Memory B cell (primary cell): Measurements from ENCODE around the gene RMND5B.

Experiments
- ATAC-seq: fragments of 150-1000 bp; cut with Tn5 transposase; 2 replicates; pipeline ENCODE4 v1.10.0; 2021; ENCODE audit warnings: low read depth, mild to moderate bottlenecking, moderate library complexity
- DNase-seq, 2 donors: peaks; one replicate each; pipeline ENCODE4 v3.0.0; 2022; ENCODE audit warnings: low spot score in 2 of 2
- H3K27ac Mint-ChIP-seq: one replicate; pipeline ENCODE4 v1.8.0; 2022; ENCODE audit warnings: mild to moderate bottlenecking, moderate library complexity, mixed read lengths
- H3K27me3 Mint-ChIP-seq: one replicate; pipeline ENCODE4 v1.8.0; 2022; ENCODE audit warnings: mixed read lengths
- H3K36me3 Mint-ChIP-seq: one replicate; pipeline ENCODE4 v1.8.0; 2022; ENCODE audit warnings: mild to moderate bottlenecking, mixed read lengths
- H3K4me1 Mint-ChIP-seq: one replicate; pipeline ENCODE4 v1.8.0; 2022; ENCODE audit warnings: mixed read lengths
- H3K4me3 Mint-ChIP-seq: one replicate; pipeline ENCODE4 v1.8.0; 2022; ENCODE audit warnings: mild to moderate bottlenecking, moderate library complexity, mixed read lengths
- H3K9me3 Mint-ChIP-seq: one replicate; pipeline ENCODE4 v1.8.0; 2022; ENCODE audit warnings: mixed read lengths

Gene RMND5B

GRCh38 chr5:178106556-178107239, 24.1 kb upstream of the RMND5B start:
- Mint-ChIP-seq H3K4me1 (peaks cover 17% of the 10 kb centered on the region), H3K27ac (no peak overlapping the region), H3K9me3 (no peaks in the 10 kb centered on the region), H3K36me3 (no peaks in the 10 kb centered on the region), H3K4me3 (no peak overlapping the region), H3K27me3 (no peaks in the 10 kb centered on the region)
- no peak for DNase-seq
- peak; percentile 41 for ATAC-seq

- H3K36me3 Mint-ChIP-seq: no peaks in the 10 kb centered on the region
- H3K4me3 Mint-ChIP-seq: no peak overlapping the region
- no peaks in the 10 kb centered on the region for H3K27me3 Mint-ChIP-seq
- H3K4me1 Mint-ChIP-seq: peaks cover 20% of the 10 kb centered on the region
- H3K9me3 Mint-ChIP-seq: no peaks in the 10 kb centered on the region
- no peak for ATAC-seq
- no peak overlapping the region for H3K27ac Mint-ChIP-seq
- no peak for DNase-seq
Observed at GRCh38 chr5:178107756-178108310, 23.0 kb upstream of the RMND5B start.

- ATAC-seq (no peak), DNase-seq (no peak)
- Mint-ChIP-seq H3K27me3 (no peaks in the 10 kb centered on the region), H3K36me3 (no peaks in the 10 kb centered on the region), H3K4me1 (peaks cover 23% of the 10 kb centered on the region), H3K9me3 (no peaks in the 10 kb centered on the region), H3K4me3 (no peak overlapping the region), H3K27ac (no peak overlapping the region)
Observed at GRCh38 chr5:178108446-178108845, 22.4 kb upstream of the RMND5B start.

- no peak overlapping the region for H3K27ac Mint-ChIP-seq
- peaks cover 23% of the 10 kb centered on the region for H3K4me1 Mint-ChIP-seq
Observed at GRCh38 chr5:178108966-178109365, 21.8 kb upstream of the RMND5B start.

GRCh38 chr5:178110511-178110910, 20.3 kb upstream of the RMND5B start:
- Mint-ChIP-seq H3K9me3 (no peaks in the 10 kb centered on the region), H3K4me3 (no peak overlapping the region), H3K27me3 (no peaks in the 10 kb centered on the region), H3K27ac (peak overlapping the region; percentile 6), H3K4me1 (peaks cover 31% of the 10 kb centered on the region), H3K36me3 (peaks cover 2% of the 10 kb centered on the region)
- DNase-seq: no peak
- ATAC-seq: no peak

More at GRCh38 chr5:178108966-178109365, 21.8 kb upstream of the RMND5B start:
- Mint-ChIP-seq H3K36me3 (no peaks in the 10 kb centered on the region), H3K4me3 (no peak overlapping the region), H3K27me3 (no peaks in the 10 kb centered on the region), H3K9me3 (no peaks in the 10 kb centered on the region)
- no peak for DNase-seq
- ATAC-seq: peak; percentile 14

- H3K9me3 Mint-ChIP-seq: no peaks in the 10 kb centered on the region
- no peak for DNase-seq
- peaks cover 35% of the 10 kb centered on the region for H3K4me1 Mint-ChIP-seq
- H3K27me3 Mint-ChIP-seq: no peaks in the 10 kb centered on the region
- no peak for ATAC-seq
- H3K27ac Mint-ChIP-seq: no peak overlapping the region
- H3K4me3 Mint-ChIP-seq: no peak overlapping the region
- peaks cover 2% of the 10 kb centered on the region for H3K36me3 Mint-ChIP-seq
Observed at GRCh38 chr5:178111925-178112324, 18.9 kb upstream of the RMND5B start.

GRCh38 chr5:178112545-178112944, 18.3 kb upstream of the RMND5B start:
- ATAC-seq (no peak), DNase-seq (no peak)
- H3K27me3 Mint-ChIP-seq: no peaks in the 10 kb centered on the region
- H3K4me3 Mint-ChIP-seq: peak overlapping the region; percentile 91
- H3K27ac Mint-ChIP-seq: peak overlapping the region; percentile 91
- no peaks in the 10 kb centered on the region for H3K9me3 Mint-ChIP-seq
- H3K36me3 Mint-ChIP-seq: peaks cover 2% of the 10 kb centered on the region
- H3K4me1 Mint-ChIP-seq: peaks cover 37% of the 10 kb centered on the region

- H3K9me3 Mint-ChIP-seq: no peaks in the 10 kb centered on the region
- peaks cover 40% of the 10 kb centered on the region for H3K4me1 Mint-ChIP-seq
- H3K4me3 Mint-ChIP-seq: peak within 1 kb of the TSS; percentile 98
- no peaks in the 10 kb centered on the region for H3K27me3 Mint-ChIP-seq
- peak; percentile 80 to 85 for DNase-seq
- ATAC-seq: peak; percentile 58
- H3K27ac Mint-ChIP-seq: peak within 1 kb of the TSS; percentile 91
- H3K36me3 Mint-ChIP-seq: peaks cover 2% of the 10 kb centered on the region
Observed at GRCh38 chr5:178113141-178113787, 17.6 kb upstream of the RMND5B start, which contains the start of gene N4BP3. Gene N4BP3, plus strand, starts transcription at chr5:178113532. Its CDS starts 6,052 bp downstream, at chr5:178119584.

GRCh38 chr5:178113841-178114324, 16.9 kb upstream of the RMND5B start:
- H3K4me3 Mint-ChIP-seq: peak overlapping the region; percentile 98
- peak overlapping the region; percentile 91 for H3K27ac Mint-ChIP-seq
- ATAC-seq (no peak), DNase-seq (peak in 1 of 2 donors; percentile 48)
- no peaks in the 10 kb centered on the region for H3K27me3 Mint-ChIP-seq
- peaks cover 2% of the 10 kb centered on the region for H3K36me3 Mint-ChIP-seq
- no peaks in the 10 kb centered on the region for H3K9me3 Mint-ChIP-seq
- peaks cover 37% of the 10 kb centered on the region for H3K4me1 Mint-ChIP-seq

- H3K9me3 Mint-ChIP-seq: no peaks in the 10 kb centered on the region
- peaks cover 2% of the 10 kb centered on the region for H3K36me3 Mint-ChIP-seq
- no peaks in the 10 kb centered on the region for H3K27me3 Mint-ChIP-seq
- DNase-seq (peak in 1 of 2 donors; percentile 58), ATAC-seq (peak; percentile 30)
- peaks cover 40% of the 10 kb centered on the region for H3K4me1 Mint-ChIP-seq
- H3K27ac Mint-ChIP-seq: peak overlapping the region; percentile 91
- H3K4me3 Mint-ChIP-seq: peak overlapping the region; percentile 98
Observed at GRCh38 chr5:178114325-178115135, 16.3 kb upstream of the RMND5B start.

GRCh38 chr5:178115136-178115813, 15.5 kb upstream of the RMND5B start:
- Mint-ChIP-seq H3K4me1 (peaks cover 40% of the 10 kb centered on the region), H3K27ac (peak overlapping the region; percentile 91), H3K9me3 (no peaks in the 10 kb centered on the region), H3K36me3 (peaks cover 2% of the 10 kb centered on the region), H3K27me3 (no peaks in the 10 kb centered on the region), H3K4me3 (peak overlapping the region; percentile 98)
- DNase-seq (peak in 1 of 2 donors; percentile 47), ATAC-seq (peak; percentile 16)

GRCh38 chr5:178115814-178116142, 15.0 kb upstream of the RMND5B start:
- peak overlapping the region; percentile 91 for H3K27ac Mint-ChIP-seq
- ATAC-seq: no peak

GRCh38 chr5:178116143-178116885, 14.5 kb upstream of the RMND5B start:
- Mint-ChIP-seq H3K27ac (peak overlapping the region; percentile 91), H3K4me3 (peak overlapping the region; percentile 98), H3K27me3 (no peaks in the 10 kb centered on the region), H3K4me1 (peaks cover 46% of the 10 kb centered on the region), H3K36me3 (peaks cover 2% of the 10 kb centered on the region), H3K9me3 (no peaks in the 10 kb centered on the region)
- DNase-seq (peak; percentile 67 to 83), ATAC-seq (peak; percentile 64)

More at GRCh38 chr5:178115814-178116142, 15.0 kb upstream of the RMND5B start:
- H3K4me1 Mint-ChIP-seq: peaks cover 42% of the 10 kb centered on the region
- H3K27me3 Mint-ChIP-seq: no peaks in the 10 kb centered on the region
- DNase-seq: peak in 1 of 2 donors; percentile 51
- peaks cover 2% of the 10 kb centered on the region for H3K36me3 Mint-ChIP-seq
- H3K9me3 Mint-ChIP-seq: no peaks in the 10 kb centered on the region
- peak overlapping the region; percentile 98 for H3K4me3 Mint-ChIP-seq
